Uterus (tissue), 4 donors: ENCODE measurements around the gene OGA. TPM values are rescaled to one million over a fixed set of nuclear protein-coding genes. Genes with fewer than 3 reads are reported as not detected.

Experiments
- DNase-seq, 2 donors: peaks; one replicate each; pipeline ENCODE4 v3.0.0-alpha.2; 2019 to 2020
- H3K27ac ChIP-seq, 2 donors: fragments of 200-600 bp; sonication (generic); 1 replicate in 1 of 2; 2 replicates in 1 of 2; pipeline ENCODE4 v1.5.1; 2016 to 2018
- H3K27me3 ChIP-seq, 2 donors: fragments of 200-600 bp; sonication (generic); one replicate each; pipeline ENCODE4 v1.5.1; 2018 to 2019; ENCODE audit warnings: control low read depth in 1 of 2
- H3K36me3 ChIP-seq, 2 donors: fragments of 200-600 bp; sonication (generic); one replicate each; pipeline ENCODE4 v1.5.1; 2019; ENCODE audit warnings: control low read depth in 1 of 2
- H3K4me1 ChIP-seq, 2 donors: fragments of 200-600 bp; sonication (generic); one replicate each; pipeline ENCODE4 v1.5.1; 2018 to 2019; ENCODE audit warnings: control low read depth in 1 of 2
- H3K4me3 ChIP-seq, 2 donors: fragments of 200-600 bp; sonication (generic); 1 replicate in 1 of 2; 2 replicates in 1 of 2; pipeline ENCODE4 v1.5.1; 2018 to 2019; ENCODE audit warnings: mild to moderate bottlenecking in 1 of 2
- H3K9me3 ChIP-seq, 2 donors: fragments of 200-600 bp; sonication (generic); one replicate each; pipeline ENCODE4 v1.5.1; 2019; ENCODE audit warnings: control low read depth in 1 of 2
- CTCF ChIP-seq, 4 experiments: fragments of 200-600 bp in 2 of 4; fragments of 450-650 bp in 2 of 4; sonication (generic) in 2 of 4; IDR thresholded peaks; one replicate each; pipeline ENCODE4 v1.5.1; 2016 to 2019; ENCODE audit warnings: antibody characterized with exemption in 4 of 4, mild to moderate bottlenecking in 2 of 4, moderate library complexity in 1 of 4
- POLR2A ChIP-seq, 2 donors: fragments of 450-650 bp; IDR thresholded peaks; one replicate each; pipeline ENCODE4 v1.6.1; 2016; ENCODE audit warnings: antibody characterized with exemption in 2 of 2, mild to moderate bottlenecking in 1 of 2, moderate library complexity in 1 of 2
- intact Hi-C: fragments of 100-400 bp; cut with DNase I; formaldehyde crosslinking; loops from one replicate; pipeline ENCODE4 v1.15.1; 2023; ENCODE audit warnings: low total_unique reads
- total RNA-seq, 4 donors: library from RNA; depleted of rRNA in 3 of 4; stranded (reverse); fragments of >200 nt in 3 of 4; gene quantifications; one replicate each; pipeline versions ENCODE4 v1.1.0 to v1.2.4, GENCODE V29; 2014 to 2023
- donor health status: DM: yes; HTN: yes; CAD: no.

The OGA gene
- total RNA-seq, 4 donors from 2014 or later, result 63.5 to 181 (median 156) TPM

DNA sequence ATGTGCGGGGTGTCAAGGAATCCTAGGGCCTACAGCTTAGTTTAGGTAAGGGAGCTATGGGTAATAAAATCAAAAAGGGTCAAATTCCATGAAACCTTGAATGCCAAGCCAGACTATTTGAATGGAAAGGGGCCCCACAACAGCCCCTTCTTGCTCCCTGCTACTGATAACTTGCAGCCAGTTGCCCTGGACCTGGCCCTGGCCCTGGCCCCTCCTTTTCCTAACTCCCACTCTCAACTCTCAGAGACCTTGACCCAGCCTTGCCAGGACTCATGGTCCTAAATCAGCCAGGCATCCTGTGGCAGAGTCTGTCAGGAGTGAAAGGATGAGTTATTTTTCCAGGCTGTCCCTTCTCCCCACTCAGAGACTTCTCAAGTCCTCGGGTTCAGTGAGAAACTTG is 19.5 kb upstream of the OGA start:
- intact Hi-C loops, result no loop called here
- TF ChIP-seq CTCF (IDR thresholded peaks at IDR 0.05), result no peak
- TF ChIP-seq POLR2A (IDR thresholded peaks at IDR 0.05), result no peak
- H3K9me3 ChIP-seq, result no peaks in the 10 kb centered on the region
- H3K36me3 ChIP-seq, result no peaks in the 10 kb centered on the region
- H3K27ac ChIP-seq, result no peak overlapping the region
- DNase-seq, result no peak
- peaks cover 0 to 6% of the 10 kb centered on the region in 2 donors for H3K4me1 ChIP-seq
- no peaks in the 10 kb centered on the region for H3K27me3 ChIP-seq
- no peak overlapping the region for H3K4me3 ChIP-seq

DNA sequence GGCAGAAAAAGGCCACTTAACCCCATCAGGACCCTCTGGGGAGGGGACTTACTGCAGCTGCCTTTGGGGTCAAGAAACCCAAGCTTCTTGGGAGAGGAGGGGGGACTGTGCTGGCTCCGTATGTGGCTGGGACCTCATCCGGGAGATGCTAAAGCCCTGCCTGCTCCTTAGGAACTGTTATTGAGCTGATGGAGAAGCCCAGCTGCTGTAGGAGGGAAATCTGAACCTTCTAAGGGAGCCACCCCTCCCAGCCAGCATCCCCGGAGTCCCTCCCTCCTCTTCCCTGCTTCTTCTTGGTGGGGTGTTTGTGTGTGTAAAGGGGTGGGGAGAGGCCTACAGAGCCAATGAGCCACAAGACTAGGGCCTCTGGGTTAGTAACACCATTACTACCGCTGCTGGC is 17.1 kb upstream of the OGA start:
- H3K27ac ChIP-seq, result no peak overlapping the region
- no peak for DNase-seq
- H3K9me3 ChIP-seq, result no peaks in the 10 kb centered on the region
- intact Hi-C loops, result no loop called here
- H3K4me1 ChIP-seq, result no peaks in the 10 kb centered on the region
- TF ChIP-seq CTCF (IDR thresholded peaks at IDR 0.05), result no peak
- no peak for TF ChIP-seq POLR2A (IDR thresholded peaks at IDR 0.05)
- H3K27me3 ChIP-seq, result no peaks in the 10 kb centered on the region
- H3K36me3 ChIP-seq, result no peaks in the 10 kb centered on the region
- H3K4me3 ChIP-seq, result no peak overlapping the region

GRCh38 chr10:101834341-101834740 is 16.1 kb upstream of the OGA start:
- no peaks in the 10 kb centered on the region for H3K4me1 ChIP-seq
- no peaks in the 10 kb centered on the region for H3K27me3 ChIP-seq
- TF ChIP-seq CTCF (IDR thresholded peaks at IDR 0.05), result no peak
- no peak for TF ChIP-seq POLR2A (IDR thresholded peaks at IDR 0.05)
- H3K4me3 ChIP-seq, result no peak overlapping the region
- no peak overlapping the region for H3K27ac ChIP-seq
- no peaks in the 10 kb centered on the region for H3K9me3 ChIP-seq
- no peak for DNase-seq
- no peaks in the 10 kb centered on the region for H3K36me3 ChIP-seq
- intact Hi-C loops, result no loop called here

DNA sequence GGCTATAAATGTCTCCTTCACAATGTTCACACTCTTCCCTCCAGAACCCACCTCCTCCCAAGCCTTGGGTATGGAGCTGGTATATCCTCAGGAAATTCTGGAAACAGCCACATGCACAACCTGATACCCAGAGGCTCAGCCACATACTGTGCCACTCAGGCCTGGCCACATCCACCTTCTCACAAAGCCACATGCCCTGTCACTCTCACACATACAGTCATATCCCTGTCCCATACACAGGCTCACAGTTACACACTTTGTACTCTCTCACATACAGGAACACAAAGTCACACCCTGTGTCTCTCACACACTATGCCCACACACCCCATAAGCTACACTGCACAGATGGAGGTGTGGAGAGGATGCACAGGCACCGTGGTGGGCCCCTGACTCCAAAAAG is 15.2 kb upstream of the OGA start:
- DNase-seq, result peak in 1 of 2 donors; percentile 2
- Histone ChIP-seq H3K36me3 (no peaks in the 10 kb centered on the region), H3K27me3 (no peaks in the 10 kb centered on the region), H3K9me3 (no peaks in the 10 kb centered on the region), H3K4me1 (no peaks in the 10 kb centered on the region), H3K27ac (no peak overlapping the region), H3K4me3 (no peak overlapping the region)
- intact Hi-C loops, result no loop called here
- TF ChIP-seq POLR2A (IDR thresholded peaks at IDR 0.05) (no peak), CTCF (IDR thresholded peaks at IDR 0.05) (no peak)

DNA sequence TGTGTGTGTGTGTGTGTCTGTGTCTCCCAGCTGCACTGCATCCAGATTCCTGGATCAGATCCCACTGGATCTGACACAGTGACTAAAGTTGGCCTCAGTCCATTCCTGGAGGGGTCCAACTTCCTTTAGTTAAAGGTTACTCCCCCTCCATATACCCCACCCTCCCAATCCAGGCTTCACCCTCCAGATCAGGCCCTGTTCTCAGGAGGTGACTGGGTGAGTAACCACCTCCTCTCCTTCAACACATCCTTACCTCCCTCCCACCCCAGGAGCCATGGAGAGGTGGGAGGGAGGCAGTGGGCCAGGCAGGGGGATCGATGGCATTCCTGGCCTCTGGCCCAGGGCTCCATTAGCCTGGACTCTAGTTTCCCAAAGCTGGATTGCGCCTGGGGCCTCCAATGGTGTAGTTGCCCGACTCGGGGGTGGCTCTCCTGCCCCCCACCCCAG is 14.1 kb upstream of the OGA start:
- Histone ChIP-seq H3K4me1 (no peaks in the 10 kb centered on the region), H3K27me3 (no peaks in the 10 kb centered on the region), H3K27ac (no peak overlapping the region), H3K4me3 (no peak overlapping the region), H3K36me3 (no peaks in the 10 kb centered on the region), H3K9me3 (no peaks in the 10 kb centered on the region)
- TF ChIP-seq CTCF (IDR thresholded peaks at IDR 0.05), result no peak
- TF ChIP-seq POLR2A (IDR thresholded peaks at IDR 0.05), result no peak
- DNase-seq, result peak in 1 of 2 donors; percentile 10
- intact Hi-C loops, result no loop called here
